Dedifferentiated amniotic fluid mesenchymal stem cell (primary cell): Measurements from ENCODE around the gene CYLD.

Experiments
- DNase-seq: peaks from one replicate; pipeline ENCODE4 v3.0.0-alpha.2; 2016; ENCODE audit errors: extremely low spot score

Gene CYLD

DNA sequence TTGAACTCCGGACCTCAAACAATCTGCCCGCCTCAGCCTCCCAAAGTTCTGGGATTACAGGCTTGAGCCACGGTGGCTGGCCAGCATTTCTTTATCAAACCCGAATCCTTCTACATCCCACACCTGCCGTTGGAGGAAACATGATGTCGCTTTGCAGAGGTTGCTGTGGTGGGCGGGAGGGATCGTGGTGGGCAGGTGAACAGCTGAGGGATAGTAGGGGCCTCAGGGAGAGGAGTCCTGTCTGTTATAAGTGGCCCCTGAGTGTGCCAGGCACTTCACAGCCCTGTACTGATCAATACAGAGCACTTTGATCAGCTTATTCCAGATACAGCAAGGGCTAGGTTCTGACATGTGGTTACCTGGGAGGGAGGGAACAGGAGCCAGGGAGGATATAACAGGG is 76.5 kb downstream of the CYLD start:
- no peak for DNase-seq

DNA sequence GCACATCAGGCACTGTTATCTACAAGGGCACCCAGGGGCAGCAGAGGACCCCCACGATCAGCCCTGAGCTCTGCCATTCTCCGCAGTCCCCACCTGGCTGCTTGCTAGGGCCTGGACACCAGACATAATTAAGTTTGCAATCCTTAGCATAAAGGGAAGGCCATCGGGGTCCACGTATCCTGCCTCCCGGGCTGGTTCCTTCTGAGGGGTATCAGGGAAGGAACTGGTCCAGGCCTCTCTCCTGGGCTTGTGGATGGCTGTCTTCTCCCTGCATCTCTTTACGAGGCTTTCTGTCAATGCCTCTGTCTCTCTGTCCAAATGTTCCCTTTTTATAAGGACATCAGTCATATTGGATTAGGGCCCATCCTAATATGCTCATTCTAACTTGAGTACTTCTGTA is 77.8 kb downstream of the CYLD start:
- DNase-seq = no peak

DNA sequence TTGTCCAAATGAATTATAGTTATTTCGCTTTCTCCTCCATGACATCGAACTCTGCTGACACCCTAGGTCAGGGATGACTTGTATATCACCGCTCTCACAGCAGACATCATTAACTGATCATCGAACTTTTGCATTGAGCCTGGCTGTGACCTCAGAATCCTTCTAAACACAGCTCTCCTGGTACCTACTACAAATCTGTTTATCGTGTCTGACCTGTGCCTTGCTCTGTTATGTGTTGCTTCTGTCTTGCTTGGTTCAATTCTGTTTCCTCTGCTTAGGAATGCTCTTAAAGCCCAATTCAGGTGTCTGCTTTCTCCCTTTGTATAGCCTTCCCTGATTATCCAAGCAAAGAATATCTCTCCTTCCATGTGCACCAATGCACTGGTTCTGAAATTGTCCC is 78.3 kb downstream of the CYLD start:
- DNase-seq = no peak

DNA sequence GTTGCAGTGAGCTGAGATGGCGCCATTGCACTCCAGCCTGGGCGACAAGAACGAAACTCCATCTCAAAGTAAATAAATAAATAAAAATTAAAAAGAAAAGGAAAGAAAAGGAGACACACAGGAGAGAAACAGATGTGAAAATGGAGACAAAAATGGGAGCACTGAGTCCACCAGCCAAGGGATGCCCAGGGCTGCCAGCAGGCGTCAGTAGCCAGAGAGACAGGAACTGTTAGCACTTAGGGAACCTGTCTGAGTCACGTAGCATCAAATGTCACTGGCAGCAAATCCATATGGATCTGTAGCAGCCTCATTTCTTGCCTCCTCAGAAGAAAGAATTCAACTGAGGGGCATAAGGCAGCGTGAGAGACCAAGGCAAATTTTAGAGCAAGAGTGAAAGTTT is 79.7 kb downstream of the CYLD start:
- DNase-seq = no peak

DNA sequence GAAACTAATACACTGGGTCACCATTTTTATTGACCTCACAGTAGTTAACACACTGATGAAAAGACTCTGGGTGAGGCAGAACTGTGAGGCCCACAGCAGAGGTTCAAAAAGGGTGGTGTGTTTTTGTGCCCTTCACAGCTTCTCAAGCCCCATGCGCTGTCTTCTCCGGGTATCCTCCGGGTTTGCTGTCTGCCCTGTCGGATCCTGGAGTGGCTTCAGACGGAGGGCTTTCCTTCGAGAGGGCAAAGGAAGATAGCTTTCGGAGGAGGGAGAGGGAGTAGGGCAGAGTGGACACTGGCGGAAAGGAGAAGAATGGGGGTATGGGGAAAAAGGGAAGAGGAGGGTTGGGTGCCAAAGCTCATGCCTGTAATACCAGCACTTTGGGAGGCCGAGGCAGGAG is 80.8 kb downstream of the CYLD start:
- DNase-seq = no peak

DNA sequence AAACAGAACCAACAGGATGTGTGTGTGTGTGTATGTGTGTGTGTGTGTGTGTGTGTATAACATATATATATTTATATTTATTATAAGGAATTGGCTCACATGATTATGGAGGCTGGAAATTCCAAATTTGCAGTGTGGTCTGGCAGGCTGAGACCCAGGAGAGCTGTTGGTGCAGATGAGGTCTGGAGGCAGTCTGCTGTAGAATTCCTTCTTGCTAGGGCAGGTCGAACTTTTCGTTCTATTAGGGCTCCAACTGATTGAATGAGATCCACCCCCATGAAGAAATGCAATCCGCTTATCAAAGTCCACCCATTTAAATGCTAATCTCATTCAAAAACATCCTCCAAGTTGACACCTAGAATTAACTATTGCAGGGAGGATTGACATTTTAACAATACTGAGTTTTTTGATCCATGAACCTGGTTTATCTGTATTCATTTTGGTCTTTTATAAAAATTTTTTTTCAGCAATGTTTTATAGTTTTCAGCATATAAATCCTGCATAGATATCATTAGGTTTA is 85.0 kb downstream of the CYLD start:
- DNase-seq = no peak

DNA sequence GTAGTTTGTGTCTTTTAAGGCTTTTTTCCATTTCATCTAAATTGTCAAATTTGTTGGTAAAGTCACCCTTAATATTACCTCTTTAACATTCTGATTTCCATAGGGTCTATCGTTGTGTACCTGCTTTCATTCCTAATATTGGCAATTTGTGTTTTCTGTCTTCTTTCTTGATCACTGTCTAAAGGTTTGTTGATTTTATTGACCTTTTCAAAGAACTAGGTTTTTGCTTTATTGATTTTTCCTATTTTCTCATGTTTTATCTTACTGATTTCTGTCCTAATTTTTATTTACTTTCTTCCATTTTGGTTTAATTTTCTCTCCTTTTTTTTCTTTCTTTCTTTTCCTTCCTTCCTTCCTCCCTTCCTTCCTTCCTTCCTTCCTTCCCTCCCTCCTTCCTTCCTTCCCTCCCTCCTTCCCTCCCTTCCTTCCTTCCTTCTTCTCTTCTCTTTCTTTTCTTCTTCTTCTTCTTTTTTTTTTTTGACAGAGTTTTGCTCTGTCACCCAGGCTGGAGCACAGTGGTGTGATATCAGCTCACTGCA is 86.3 kb downstream of the CYLD start:
- no peak for DNase-seq

DNA sequence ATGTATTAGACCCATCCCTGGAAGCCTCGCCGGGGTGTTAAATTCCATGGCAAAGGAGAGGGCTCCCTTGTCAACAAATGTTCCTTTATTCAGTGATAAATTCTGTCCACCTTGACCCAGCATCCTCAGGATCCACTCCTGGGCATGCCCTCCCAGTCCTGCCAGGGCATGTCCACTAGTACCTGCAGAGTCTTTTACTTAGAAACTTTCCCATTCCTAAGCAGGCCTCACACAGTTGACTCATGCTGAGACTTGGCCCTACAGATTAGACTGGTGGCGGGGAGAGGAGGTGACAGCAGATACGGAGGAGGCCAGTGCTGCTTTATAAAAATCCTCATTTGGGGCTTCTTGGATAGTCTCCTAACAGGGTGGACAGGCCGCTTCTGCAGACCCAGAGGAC is 88.8 kb downstream of the CYLD start:
- DNase-seq = no peak

DNA sequence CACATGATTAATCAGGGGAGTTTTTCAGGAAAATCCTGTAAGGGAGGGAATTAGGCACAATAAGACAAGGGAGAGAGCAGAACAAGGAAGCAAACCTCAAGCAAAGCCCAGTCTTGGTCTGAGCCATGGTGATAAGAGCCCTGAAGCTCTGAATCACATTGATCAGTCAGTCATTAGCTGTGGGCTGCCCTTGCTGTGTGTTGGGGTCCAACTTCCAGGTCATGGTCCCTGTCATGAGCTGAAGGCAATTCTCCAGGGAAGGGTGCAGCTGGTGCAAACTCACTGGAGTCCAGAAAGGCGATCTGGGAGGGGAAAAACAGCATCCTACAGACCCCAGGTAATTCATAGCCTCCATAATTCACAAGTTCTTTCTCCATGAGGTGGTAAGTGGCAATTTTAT is 89.9 kb downstream of the CYLD start:
- no peak for DNase-seq

DNA sequence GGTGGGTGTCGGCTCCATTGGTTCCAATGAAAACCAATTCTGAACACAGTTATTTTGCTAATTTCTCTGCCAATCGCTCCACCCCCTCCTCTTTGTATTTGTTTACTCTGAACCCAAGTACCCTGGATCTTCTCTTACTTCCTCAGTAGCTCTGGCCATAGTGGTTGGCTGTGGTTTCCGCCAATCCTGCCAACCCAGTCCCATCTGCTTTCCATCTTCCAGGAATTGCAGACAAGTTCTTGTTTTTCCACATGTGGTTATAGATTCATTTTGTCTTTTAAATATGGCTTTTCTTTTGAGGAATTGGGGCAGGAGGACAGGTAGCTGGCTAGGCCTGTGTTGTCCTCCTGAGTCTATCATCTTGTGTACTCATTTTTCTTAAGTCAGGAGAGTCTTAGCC is 92.0 kb downstream of the CYLD start:
- no peak for DNase-seq

DNA sequence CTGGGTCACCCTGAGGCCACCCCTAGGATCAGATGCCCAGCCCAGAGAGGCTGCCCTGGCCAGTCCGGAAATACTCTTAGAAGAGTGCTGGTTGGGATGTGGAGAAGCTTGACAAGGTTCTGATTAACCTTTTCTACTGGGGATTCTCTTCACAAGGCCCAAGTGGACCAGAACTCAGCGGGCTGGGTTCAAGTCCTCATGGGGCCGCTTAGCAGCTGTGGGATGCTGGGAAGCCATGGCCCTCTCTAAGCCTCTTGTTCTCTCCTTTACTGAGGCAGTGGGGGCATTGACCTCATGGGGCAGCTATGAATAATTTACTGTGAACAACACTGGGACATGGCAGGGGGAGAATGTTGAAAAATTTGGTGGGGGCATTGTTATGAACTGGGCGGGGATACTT is 92.8 kb downstream of the CYLD start:
- no peak for DNase-seq

DNA sequence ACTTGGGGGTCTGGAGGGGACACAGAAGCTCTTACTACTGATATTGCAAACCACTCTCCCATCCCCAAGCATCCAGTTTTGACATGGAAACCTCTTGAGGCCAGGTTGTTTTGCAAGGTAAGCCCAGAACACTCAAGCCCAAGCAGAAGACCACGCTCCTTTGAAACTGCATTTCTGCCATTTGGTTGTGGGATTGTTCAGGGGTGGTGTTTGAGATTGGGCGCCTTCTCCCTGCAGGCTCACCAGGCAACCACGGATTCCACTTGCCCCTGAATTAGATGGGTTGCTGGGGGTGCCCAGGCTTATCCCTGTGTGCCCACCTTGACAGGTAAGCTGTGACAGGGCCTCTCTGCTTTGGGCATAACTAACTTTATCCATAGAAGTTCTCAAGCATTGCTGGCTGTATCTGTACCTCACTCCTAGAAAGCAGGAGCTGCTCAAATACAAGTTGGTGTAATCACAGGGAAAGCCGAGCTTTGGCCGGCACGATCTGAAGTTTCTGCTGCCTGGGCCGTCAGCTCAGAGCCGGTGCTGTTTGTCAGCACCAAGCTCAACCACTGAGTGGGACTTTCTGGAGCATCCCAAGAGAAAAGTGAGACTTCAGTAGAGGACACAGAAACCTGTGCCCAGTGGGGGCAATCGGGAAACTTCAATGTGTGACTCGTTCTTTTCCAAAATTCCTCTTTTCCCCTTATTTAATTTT is 93.6 kb downstream of the CYLD start:
- DNase-seq = no peak

DNA sequence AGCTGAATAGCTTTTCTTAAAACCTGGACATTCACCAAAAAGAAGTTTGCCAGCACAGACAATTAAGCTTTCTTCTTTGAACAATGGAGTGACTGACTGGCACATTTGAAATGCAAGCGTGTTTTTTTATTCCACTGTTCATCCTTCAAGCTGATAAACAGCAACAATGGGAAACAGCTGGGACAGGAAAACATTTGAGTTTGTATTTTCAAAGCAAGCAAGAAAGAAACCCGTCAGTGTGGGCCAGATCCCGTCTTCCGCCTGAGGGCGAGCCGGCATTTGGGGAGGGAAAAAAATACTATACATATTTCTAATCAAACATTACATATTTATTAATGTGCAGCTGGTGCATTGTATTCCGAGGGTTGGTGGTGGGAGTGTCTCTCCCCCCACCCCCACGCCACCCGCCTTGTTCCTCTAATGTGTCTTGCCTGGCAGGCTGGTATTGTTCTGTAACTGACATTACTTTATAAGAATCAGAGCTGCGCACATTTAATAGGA is 94.3 kb downstream of the CYLD start:
- DNase-seq = no peak

DNA sequence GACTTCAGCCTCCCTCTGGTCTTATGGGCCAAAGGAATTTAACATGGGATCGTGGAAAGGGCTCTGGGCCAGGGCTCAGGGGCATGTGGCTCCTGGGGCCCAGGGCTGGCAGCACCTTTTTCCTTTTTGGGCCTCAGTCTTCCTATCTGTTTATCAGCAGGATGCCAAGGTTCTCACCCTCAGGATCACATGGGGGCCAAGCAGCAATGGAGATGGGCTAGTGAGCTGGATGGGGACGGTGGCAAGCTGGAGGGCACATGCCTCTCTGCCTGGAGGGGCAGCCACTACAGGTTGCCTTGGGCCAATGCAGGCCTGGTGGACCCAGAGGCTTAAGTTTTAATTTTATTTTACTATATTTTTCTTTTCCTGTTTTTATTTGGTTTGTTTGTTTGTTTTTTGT is 95.4 kb downstream of the CYLD start:
- no peak for DNase-seq

DNA sequence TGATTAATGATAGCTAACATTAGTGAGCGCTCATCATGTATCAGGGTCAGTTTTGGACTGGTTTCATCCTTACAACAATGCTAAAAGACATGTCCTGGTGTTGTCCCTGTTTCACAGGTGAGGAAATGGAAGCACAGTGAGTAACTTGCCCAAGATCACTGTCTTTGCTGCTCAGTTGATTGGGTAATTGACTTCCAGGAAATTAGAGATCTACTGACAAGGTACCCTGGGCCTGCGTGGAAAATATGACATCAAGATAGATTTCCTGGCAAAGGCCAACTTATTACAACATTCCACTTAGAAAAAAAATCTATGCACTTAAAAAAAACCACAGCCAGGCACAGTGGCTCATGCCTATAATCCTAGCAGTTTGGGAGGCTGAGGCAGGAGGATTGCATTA is 96.3 kb downstream of the CYLD start:
- DNase-seq = no peak

DNA sequence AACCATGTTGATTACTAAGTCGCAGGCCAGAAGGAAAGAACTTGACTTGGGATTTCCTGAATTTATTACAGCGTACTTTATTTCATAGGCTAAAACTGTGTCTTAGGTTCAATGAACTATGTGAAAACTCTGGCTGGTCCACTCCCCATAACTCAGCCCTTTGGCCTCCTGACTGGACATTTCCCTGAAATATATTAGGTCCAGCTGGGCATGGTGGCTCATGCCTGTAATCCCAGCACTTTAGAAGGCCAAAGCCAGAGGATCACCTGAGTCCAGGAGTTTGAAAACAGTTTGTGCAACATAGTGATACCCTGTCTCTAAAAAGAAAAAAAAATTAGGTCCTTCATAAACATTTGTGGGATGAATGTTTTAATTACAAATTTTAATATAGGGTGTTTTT is 97.0 kb downstream of the CYLD start:
- no peak for DNase-seq

DNA sequence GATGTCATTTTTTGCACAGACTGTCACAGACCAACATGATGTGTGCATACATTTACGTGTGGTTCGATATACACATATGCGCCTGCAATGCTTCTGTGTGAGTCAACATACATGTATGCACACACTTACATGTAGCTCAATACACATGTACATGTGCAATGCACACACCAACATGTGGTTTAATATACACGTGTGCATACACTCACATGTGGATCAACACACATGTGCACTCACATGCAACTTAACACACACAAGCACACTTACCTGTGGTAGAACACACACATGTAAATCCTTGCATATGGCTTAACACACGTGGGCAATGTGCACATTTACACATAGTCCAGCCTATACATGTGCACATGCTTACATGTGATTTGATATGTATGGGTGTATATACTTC is 97.5 kb downstream of the CYLD start:
- DNase-seq = no peak

DNA sequence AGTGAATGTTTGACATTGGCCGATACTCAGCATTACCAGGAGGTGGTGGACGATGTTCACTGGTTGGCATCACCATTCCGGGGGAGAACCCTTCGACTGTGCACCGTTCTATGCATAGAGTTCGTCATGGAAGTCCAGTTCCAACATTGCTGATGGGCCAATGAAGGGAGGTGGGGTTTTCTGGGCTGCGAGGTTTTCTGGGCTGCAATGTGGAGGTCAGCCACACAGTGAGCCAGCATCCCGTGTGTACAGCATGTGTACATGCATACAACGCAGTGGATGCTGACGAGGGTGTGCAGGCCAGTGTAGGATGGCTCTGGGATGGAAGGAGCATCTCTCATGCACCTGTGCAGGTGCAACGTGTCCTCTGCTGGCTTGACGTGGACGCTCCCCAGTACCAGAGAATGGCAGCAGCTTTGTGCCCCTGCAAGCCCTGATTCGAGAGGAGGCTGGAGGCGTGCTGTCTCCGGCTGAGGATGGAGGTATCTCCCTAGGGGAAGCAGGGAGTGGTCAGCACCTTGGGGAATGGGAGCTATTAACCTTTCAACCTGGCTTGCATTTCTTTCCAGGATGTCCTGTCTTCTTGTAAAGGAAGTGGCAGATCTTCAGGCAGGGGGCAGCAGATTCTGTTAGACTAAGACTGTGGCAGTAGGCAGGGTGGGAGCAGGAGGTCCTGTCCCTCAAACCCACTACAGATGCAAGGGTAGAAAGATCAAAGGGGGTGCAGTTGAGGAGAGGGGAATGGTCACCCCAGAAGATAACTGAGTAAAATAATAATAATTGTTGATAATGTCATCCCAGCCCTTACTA is 98.2 kb downstream of the CYLD start:
- no peak for DNase-seq

DNA sequence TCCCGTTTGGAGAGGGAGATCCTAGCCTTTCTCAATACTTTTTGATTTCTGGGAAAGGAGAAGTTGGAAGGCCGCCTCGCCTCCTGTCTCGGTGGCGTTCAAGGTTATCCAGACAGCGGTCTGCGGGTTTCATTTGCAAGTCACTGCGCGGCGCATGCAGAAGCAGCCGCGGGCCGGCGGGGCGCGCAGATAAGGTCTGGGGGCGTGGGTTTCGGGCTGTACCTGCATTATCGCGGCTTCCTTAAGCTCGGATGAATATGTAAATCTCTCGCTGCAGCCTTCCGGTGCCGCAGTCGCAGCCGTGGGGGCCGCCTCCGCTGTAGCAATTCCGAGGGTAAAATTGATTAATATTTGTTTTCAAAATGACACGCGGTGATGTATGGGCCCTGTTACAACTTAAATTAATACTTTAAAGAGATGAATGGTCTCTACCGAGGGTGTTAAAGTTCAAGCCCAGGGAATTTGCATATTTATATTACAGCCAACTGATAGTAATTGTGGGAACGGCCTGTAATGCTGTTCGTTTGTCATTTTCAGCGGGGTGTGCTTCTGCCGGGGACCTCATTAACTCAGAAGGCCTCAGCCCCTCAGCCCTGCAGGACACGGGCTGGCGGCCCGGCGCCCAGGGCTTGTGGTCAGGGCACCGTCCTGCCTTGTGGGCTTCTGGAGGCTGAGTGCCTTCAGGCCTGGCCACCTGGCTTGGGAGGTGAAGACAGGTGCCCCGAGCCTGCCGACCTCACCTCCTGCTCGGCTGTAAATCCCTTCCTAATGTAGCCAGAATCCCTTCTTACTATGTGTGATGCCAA is 99.4 kb downstream of the CYLD start:
- no peak for DNase-seq

DNA sequence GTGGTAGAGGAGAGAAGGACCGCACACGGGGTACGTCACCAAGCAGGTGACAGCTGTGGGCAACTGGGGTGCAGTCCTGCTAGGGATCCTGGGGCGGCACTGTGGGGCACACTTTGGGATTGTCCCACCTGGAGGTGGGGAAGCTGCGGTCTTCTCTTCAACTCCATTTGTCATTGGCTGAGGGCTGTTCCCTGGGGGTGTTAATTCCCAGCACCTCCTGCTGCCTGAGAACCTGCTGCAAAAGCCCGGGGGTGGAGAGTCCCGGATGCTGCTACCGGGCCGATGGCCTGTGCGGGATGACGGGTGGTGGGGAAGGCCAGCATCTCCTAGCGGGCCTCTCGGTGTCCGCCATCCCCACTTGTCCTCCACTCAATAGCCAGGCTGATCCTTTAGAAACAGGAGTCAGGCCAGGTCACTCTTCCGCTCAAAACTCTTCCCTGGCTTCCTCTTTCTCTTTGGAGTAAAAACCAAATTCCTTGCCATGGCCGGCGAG is 100.2 kb downstream of the CYLD start:
- DNase-seq = no peak

DNA sequence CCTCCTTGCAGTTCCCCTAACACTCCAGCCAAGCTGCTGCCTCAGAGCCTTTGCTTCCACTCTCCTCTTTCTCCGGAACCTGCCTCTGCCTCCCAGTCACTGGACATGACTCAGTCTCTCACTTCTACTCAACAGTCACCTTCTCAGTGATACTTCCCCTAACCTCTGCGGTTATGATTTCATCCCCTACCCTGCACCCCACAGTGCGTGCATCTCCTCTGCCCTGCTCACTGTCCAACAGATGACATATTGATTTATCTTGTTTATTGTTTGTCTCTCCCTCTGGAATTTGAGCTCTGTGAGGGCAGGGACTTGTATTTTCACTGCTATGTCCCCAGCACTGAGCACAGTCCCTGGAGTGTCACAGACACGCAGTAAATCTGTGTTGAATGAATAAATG is 100.7 kb downstream of the CYLD start:
- no peak for DNase-seq

DNA sequence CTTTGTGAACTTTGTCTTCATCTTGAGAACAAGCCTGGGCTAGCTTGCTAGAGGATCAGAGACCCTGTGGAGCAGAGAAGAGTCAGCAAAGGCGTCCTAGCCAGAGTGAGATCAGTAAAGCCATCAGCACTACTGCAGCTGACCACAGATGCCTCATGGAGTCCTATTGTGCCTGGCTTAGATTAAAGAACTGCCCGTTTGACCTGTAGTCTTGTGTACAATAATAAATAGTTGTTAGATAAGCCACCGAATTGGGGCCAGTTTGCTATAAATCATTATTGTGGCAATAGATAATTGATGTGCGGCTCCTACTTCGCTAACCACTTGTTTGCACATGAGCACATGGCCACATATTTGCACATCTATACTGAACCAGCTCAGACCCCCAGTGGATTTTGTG is 103.0 kb downstream of the CYLD start:
- DNase-seq = no peak
